Middle frontal gyrus (tissue), 1 donor: ENCODE data around the gene SRGAP1.
A peak's percentile ranks its signal among the peaks of the same experiment; 100 is the strongest.

Experiments used
- DNase-seq: peaks from one replicate; pipeline ENCODE4 v3.0.0-alpha.2; 2015; ENCODE audit warnings: low spot score; ENCODE audit errors: extremely low spot score

Gene SRGAP1

GRCh38 chr12:63965936-63966605 is 121.6 kb downstream of the SRGAP1 start:
- no peak for DNase-seq

GRCh38 chr12:63966606-63966975 is 122.1 kb downstream of the SRGAP1 start:
- no peak for DNase-seq

- no peak for DNase-seq
Measured at GRCh38 chr12:63967358-63968145, 123.1 kb downstream of the SRGAP1 start.

- DNase-seq: peak; percentile 53
Measured at GRCh38 chr12:63968673-63969072, 124.2 kb downstream of the SRGAP1 start.

GRCh38 chr12:63976902-63977395 is 132.4 kb downstream of the SRGAP1 start:
- DNase-seq: no peak

GRCh38 chr12:63977441-63977840 is 132.9 kb downstream of the SRGAP1 start:
- no peak for DNase-seq

GRCh38 chr12:63978519-63978918 is 134.0 kb downstream of the SRGAP1 start:
- no peak for DNase-seq

GRCh38 chr12:63980211-63980610 is 135.7 kb downstream of the SRGAP1 start:
- no peak for DNase-seq

- DNase-seq: no peak
Measured at GRCh38 chr12:63981343-63981742, 136.8 kb downstream of the SRGAP1 start.

- DNase-seq: no peak
Measured at GRCh38 chr12:63982604-63983295, 138.2 kb downstream of the SRGAP1 start.

- no peak for DNase-seq
Measured at GRCh38 chr12:63985456-63985855, 141.0 kb downstream of the SRGAP1 start.

GRCh38 chr12:63985945-63986344 is 141.4 kb downstream of the SRGAP1 start:
- no peak for DNase-seq

- no peak for DNase-seq
Measured at GRCh38 chr12:63989301-63989845, 144.9 kb downstream of the SRGAP1 start.

- DNase-seq: no peak
Measured at GRCh38 chr12:63990828-63991547, 146.5 kb downstream of the SRGAP1 start.

GRCh38 chr12:63994704-63995103 is 150.2 kb downstream of the SRGAP1 start:
- DNase-seq: no peak

GRCh38 chr12:63995512-63995911 is 151.0 kb downstream of the SRGAP1 start:
- DNase-seq: no peak

GRCh38 chr12:63996556-63996955 is 152.1 kb downstream of the SRGAP1 start:
- no peak for DNase-seq

- DNase-seq: no peak
Measured at GRCh38 chr12:63997198-63997597, 152.7 kb downstream of the SRGAP1 start.

GRCh38 chr12:63998584-63998983 is 154.1 kb downstream of the SRGAP1 start:
- no peak for DNase-seq

GRCh38 chr12:63999853-64000252 is 155.4 kb downstream of the SRGAP1 start:
- no peak for DNase-seq

- no peak for DNase-seq
Measured at GRCh38 chr12:64001439-64001838, 156.9 kb downstream of the SRGAP1 start.
